ENCODE data around the gene NOL4L. TPM values are rescaled to one million over a fixed set of nuclear protein-coding genes. Genes with fewer than 3 reads are reported as not detected.

NOL4L gene
- total RNA-seq, 2 experiments from 2014 or later: 26.1 to 27.4 TPM

- Mint-ChIP-seq H3K27me3 (no peaks in the 10 kb centered on the region), H3K4me1 (peaks cover 28% of the 10 kb centered on the region), H3K9me3 (no peaks in the 10 kb centered on the region), H3K4me3 (no peak overlapping the region), H3K36me3 (ENCODE audit: low read depth) (peaks cover 32% of the 10 kb centered on the region), H3K27ac (no peak overlapping the region)
- ChIA-PET CTCF (no interaction called here), POLR2A (no interaction called here)
- DNase-seq: no peak
These were observed 142.3 kb downstream of the NOL4L start for GRCh38 chr20:32442630-32443373.

GRCh38 chr20:32441638-32442037 lies 143.5 kb downstream of the NOL4L start:
- Mint-ChIP-seq H3K9me3 (no peaks in the 10 kb centered on the region), H3K4me1 (peaks cover 28% of the 10 kb centered on the region), H3K27me3 (no peaks in the 10 kb centered on the region), H3K36me3 (ENCODE audit: low read depth) (peaks cover 35% of the 10 kb centered on the region), H3K4me3 (no peak overlapping the region), H3K27ac (no peak overlapping the region)
- CTCF ChIA-PET: no interaction called here
- no peak for DNase-seq
- POLR2A ChIA-PET: interaction anchor here (0.6 kb wide), 1 partner anchor 97 kb away, joined by 3 read pairs; no protein-coding TSS in a partner anchor

- H3K36me3 Mint-ChIP-seq (ENCODE audit: low read depth): peaks cover 39% of the 10 kb centered on the region
- ChIA-PET POLR2A (no interaction called here), CTCF (no interaction called here)
- no peak overlapping the region for H3K27ac Mint-ChIP-seq
- DNase-seq: no peak
- H3K4me3 Mint-ChIP-seq: no peak overlapping the region
- peaks cover 25% of the 10 kb centered on the region for H3K4me1 Mint-ChIP-seq
- H3K9me3 Mint-ChIP-seq: no peaks in the 10 kb centered on the region
- H3K27me3 Mint-ChIP-seq: no peaks in the 10 kb centered on the region
These were observed 144.4 kb downstream of the NOL4L start for GRCh38 chr20:32440758-32441078.

GRCh38 chr20:32440069-32440757 lies 144.9 kb downstream of the NOL4L start:
- Mint-ChIP-seq H3K4me1 (peaks cover 20% of the 10 kb centered on the region), H3K4me3 (no peak overlapping the region), H3K36me3 (ENCODE audit: low read depth) (peaks cover 39% of the 10 kb centered on the region), H3K27ac (no peak overlapping the region), H3K27me3 (no peaks in the 10 kb centered on the region), H3K9me3 (no peaks in the 10 kb centered on the region)
- ChIA-PET CTCF (interaction anchor here (1.0 kb wide), 1 partner anchor 10 kb away, joined by 3 read pairs; no protein-coding TSS in a partner anchor), POLR2A (no interaction called here)
- DNase-seq: no peak

- CTCF ChIA-PET: interaction anchor here (1.0 kb wide), 1 partner anchor 9 kb away, joined by 3 read pairs; no protein-coding TSS in a partner anchor
- peaks cover 44% of the 10 kb centered on the region for H3K36me3 Mint-ChIP-seq (ENCODE audit: low read depth)
These were observed 145.9 kb downstream of the NOL4L start for GRCh38 chr20:32439132-32439829.

GRCh38 chr20:32438331-32438858 lies 146.7 kb downstream of the NOL4L start:
- Mint-ChIP-seq H3K9me3 (no peaks in the 10 kb centered on the region), H3K27ac (no peak overlapping the region), H3K36me3 (ENCODE audit: low read depth) (peaks cover 52% of the 10 kb centered on the region), H3K4me1 (peaks cover 13% of the 10 kb centered on the region), H3K27me3 (no peaks in the 10 kb centered on the region), H3K4me3 (no peak overlapping the region)
- ChIA-PET POLR2A (no interaction called here), CTCF (interaction anchor here (1.0 kb wide), 2 partner anchors 11 kb away, joined by 3 read pairs; no protein-coding TSS in a partner anchor)
- no peak for DNase-seq

More at GRCh38 chr20:32439132-32439829, 145.9 kb downstream of the NOL4L start:
- peak; percentile 3 for DNase-seq
- Mint-ChIP-seq H3K4me3 (no peak overlapping the region), H3K9me3 (no peaks in the 10 kb centered on the region), H3K27ac (no peak overlapping the region), H3K27me3 (no peaks in the 10 kb centered on the region), H3K4me1 (peaks cover 16% of the 10 kb centered on the region)
- POLR2A ChIA-PET: no interaction called here

- Mint-ChIP-seq H3K27me3 (no peaks in the 10 kb centered on the region), H3K27ac (no peak overlapping the region), H3K9me3 (no peaks in the 10 kb centered on the region), H3K36me3 (ENCODE audit: low read depth) (peaks cover 56% of the 10 kb centered on the region), H3K4me3 (no peak overlapping the region), H3K4me1 (peaks cover 10% of the 10 kb centered on the region)
- no peak for DNase-seq
- ChIA-PET POLR2A (no interaction called here), CTCF (interaction anchor here (1.0 kb wide), 2 partner anchors 10 to 12 kb away, joined by 3 read pairs; no protein-coding TSS in a partner anchor)
These were observed 147.6 kb downstream of the NOL4L start for GRCh38 chr20:32437391-32438074.

- ChIA-PET CTCF (no interaction called here), POLR2A (no interaction called here)
- H3K36me3 Mint-ChIP-seq (ENCODE audit: low read depth): peaks cover 59% of the 10 kb centered on the region
- no peak overlapping the region for H3K4me3 Mint-ChIP-seq
- H3K9me3 Mint-ChIP-seq: no peaks in the 10 kb centered on the region
- H3K27ac Mint-ChIP-seq: no peak overlapping the region
- no peak for DNase-seq
- H3K27me3 Mint-ChIP-seq: no peaks in the 10 kb centered on the region
- peaks cover 11% of the 10 kb centered on the region for H3K4me1 Mint-ChIP-seq
These were observed 148.2 kb downstream of the NOL4L start for GRCh38 chr20:32436968-32437367.

- Mint-ChIP-seq H3K36me3 (ENCODE audit: low read depth) (peaks cover 64% of the 10 kb centered on the region), H3K4me1 (peaks cover 11% of the 10 kb centered on the region), H3K27ac (no peak overlapping the region), H3K4me3 (no peak overlapping the region), H3K27me3 (no peaks in the 10 kb centered on the region), H3K9me3 (no peaks in the 10 kb centered on the region)
- CTCF ChIA-PET: no interaction called here
- no peak for DNase-seq
- POLR2A ChIA-PET: no interaction called here
These were observed 148.8 kb downstream of the NOL4L start for GRCh38 chr20:32436142-32436861.

- no peaks in the 10 kb centered on the region for H3K9me3 Mint-ChIP-seq
- H3K4me3 Mint-ChIP-seq: no peak overlapping the region
- ChIA-PET POLR2A (no interaction called here), CTCF (no interaction called here)
- no peak for DNase-seq
- peaks cover 67% of the 10 kb centered on the region for H3K36me3 Mint-ChIP-seq (ENCODE audit: low read depth)
- H3K27me3 Mint-ChIP-seq: no peaks in the 10 kb centered on the region
- H3K27ac Mint-ChIP-seq: no peak overlapping the region
- peaks cover 11% of the 10 kb centered on the region for H3K4me1 Mint-ChIP-seq
These were observed 149.6 kb downstream of the NOL4L start for GRCh38 chr20:32435449-32436107.

GRCh38 chr20:32434434-32434833 lies 150.7 kb downstream of the NOL4L start:
- Mint-ChIP-seq H3K9me3 (no peaks in the 10 kb centered on the region), H3K36me3 (ENCODE audit: low read depth) (peaks cover 69% of the 10 kb centered on the region), H3K4me3 (no peak overlapping the region), H3K27me3 (no peaks in the 10 kb centered on the region), H3K27ac (no peak overlapping the region), H3K4me1 (peaks cover 11% of the 10 kb centered on the region)
- POLR2A ChIA-PET: no interaction called here
- CTCF ChIA-PET: interaction anchor here (0.9 kb wide), 1 partner anchor 15 kb away, joined by 3 read pairs; no protein-coding TSS in a partner anchor
- no peak for DNase-seq

Measured in activated CD4-positive, alpha-beta T cell treated with anti-CD3 and anti-CD28 coated beads, Interleukin-2, amount 10 ng/mL, durations not matched to agents 7 days and 5 days (primary cell).